Panc1 (cell line): ENCODE measurements around the gene ADCYAP1R1.

Source experiments
- CTCF ChIP-seq: fragments of 450-650 bp; IDR thresholded peaks from 2 replicates; pipeline ENCODE4 v1.5.1; 2017; ENCODE audit warnings: mild to moderate bottlenecking
- POLR2AphosphoS5 ChIP-seq: IDR thresholded peaks from 2 replicates; pipeline ENCODE4 v1.6.1; 2012; ENCODE audit warnings: mild to moderate bottlenecking, low read depth, low read length, moderate library complexity
- REST ChIP-seq, 2 experiments: IDR thresholded peaks; 2 replicates each; pipeline ENCODE4 v1.6.1; 2011 to 2012; ENCODE audit warnings: low read depth in 2 of 2, control low read depth in 1 of 2, low read length in 1 of 2, mild to moderate bottlenecking in 1 of 2, moderate library complexity in 1 of 2; ENCODE audit not compliant: insufficient read depth in 1 of 2
- SIN3A ChIP-seq: IDR thresholded peaks from 2 replicates; pipeline ENCODE4 v1.6.1; 2012; ENCODE audit warnings: low read depth, mild to moderate bottlenecking, low read length, moderate library complexity, borderline replicate concordance; ENCODE audit not compliant: insufficient read depth
- TCF7L2 ChIP-seq: IDR thresholded peaks from 2 replicates; pipeline ENCODE4 v1.6.1; 2011; ENCODE audit warnings: mild to moderate bottlenecking, low read depth, low read length, inconsistent platforms

GRCh38 chr7:31020161-31020560 lies 31.9 kb upstream of the ADCYAP1R1 start:
- TF ChIP-seq CTCF (no peak), REST (IDR thresholded peaks at IDR 0.05; ENCODE audit: insufficient read depth in 1 of 2, low read depth in 2 of 2, low read length in 1 of 2) (no peak), POLR2AphosphoS5 (no peak), TCF7L2 (no peak), SIN3A (no peak)
